ENCODE measurements around the gene DYNC1LI1. TPM values are rescaled to one million over a fixed set of nuclear protein-coding genes. Genes with fewer than 3 reads are reported as not detected.

Gene DYNC1LI1
- total RNA-seq, result 10 to 100 TPM; 32.2 to 39.3 TPM
- 10 to 100 TPM; 26.7 to 29.7 TPM for polyA plus RNA-seq
- long read RNA-seq, donor 1, transcript DYNC1LI1-201 (13 exons, 2,504 nt), result major isoform, 118 of 136 reads
- long read RNA-seq, donor 1, partial matches to known transcripts, result 10 of 136 reads
- long read RNA-seq, donor 1, other reads (novel, unspliced or antisense), result 7 of 136 reads
- long read RNA-seq, donor 2, transcript DYNC1LI1-201 (13 exons, 2,504 nt), result major isoform, 20 of 25 reads
- long read RNA-seq, donor 2, partial matches to known transcripts, result 3 of 25 reads
- long read RNA-seq, donor 2, other reads (novel, unspliced or antisense), result 2 of 25 reads

DNA sequence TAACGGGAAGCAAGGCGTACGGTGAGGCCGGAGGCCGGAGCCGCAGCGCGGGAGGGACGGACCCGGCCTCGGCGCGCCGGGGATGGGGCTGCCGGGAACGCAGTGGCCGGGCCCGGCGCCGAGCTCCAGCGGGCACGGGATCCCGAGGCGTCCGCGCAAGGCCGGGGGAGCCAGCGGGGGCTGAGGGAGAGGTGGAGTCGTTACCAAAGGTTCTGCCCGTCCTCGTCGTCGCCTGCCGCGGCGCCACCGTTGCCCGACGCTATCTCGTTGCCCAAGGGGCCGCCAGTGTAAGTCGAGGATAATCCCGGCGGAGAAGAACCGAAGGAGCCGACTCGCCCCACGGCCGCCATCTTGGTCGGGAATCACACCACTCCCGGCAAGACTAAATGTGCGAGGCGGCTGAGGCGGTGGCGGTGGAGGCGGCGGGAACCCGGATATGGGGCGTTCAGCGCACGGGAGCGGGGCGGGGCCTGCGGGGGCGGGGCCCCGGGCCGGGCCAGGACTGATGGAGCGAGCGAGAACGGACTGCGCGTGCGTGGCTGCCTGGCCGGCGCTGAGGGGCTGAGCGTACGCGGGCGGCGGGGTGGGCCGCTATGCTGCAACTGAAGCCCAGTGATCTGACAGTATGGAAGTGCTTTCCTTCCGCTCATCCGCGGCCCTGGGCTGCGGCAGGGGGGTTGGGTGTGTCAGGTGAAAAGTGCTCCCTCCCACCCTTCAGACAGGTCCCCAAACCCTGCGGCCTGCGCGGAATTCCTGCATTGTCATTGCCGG lies at the start of gene DYNC1LI1:
Gene DYNC1LI1, minus strand, starts transcription at position 438 of the 771 bp plus-strand sequence. Its CDS starts 88 bp downstream, at position 350.
- H3K4me3 ChIP-seq (ENCODE audit: low read length in 2 of 2), result peak within 1 kb of the TSS; percentile 70 to 94
- peak; percentile 99 for ATAC-seq (ENCODE audit: low FRiP score)
- no peaks in the 10 kb centered on the region for H3K4me1 ChIP-seq (ENCODE audit: control insufficient read depth in 1 of 2, insufficient read depth in 2 of 2, low read length in 2 of 2)
- 0 to 1% methylated on average over 72 to 89 of the region's 89 CpGs for WGBS, 2 donors
- no peaks in the 10 kb centered on the region for H3K9me3 ChIP-seq (ENCODE audit: control insufficient read depth, low read length)
- no peaks in the 10 kb centered on the region for H3K27me3 ChIP-seq (ENCODE audit: control insufficient read depth in 1 of 2, insufficient read depth in 2 of 2, low read length in 1 of 2)
- peak within 1 kb of the TSS; percentile 30 to 71 for H3K27ac ChIP-seq (ENCODE audit: low read depth in 1 of 2, low read length in 2 of 2)
- intact Hi-C loops (cut with DNase I), result no loop called here
- DNase-seq, result peak; percentile 97 to 99
- no peaks in the 10 kb centered on the region for H3K36me3 ChIP-seq (ENCODE audit: control insufficient read depth in 1 of 2, insufficient read depth in 2 of 2, low read length in 1 of 2)

DNA sequence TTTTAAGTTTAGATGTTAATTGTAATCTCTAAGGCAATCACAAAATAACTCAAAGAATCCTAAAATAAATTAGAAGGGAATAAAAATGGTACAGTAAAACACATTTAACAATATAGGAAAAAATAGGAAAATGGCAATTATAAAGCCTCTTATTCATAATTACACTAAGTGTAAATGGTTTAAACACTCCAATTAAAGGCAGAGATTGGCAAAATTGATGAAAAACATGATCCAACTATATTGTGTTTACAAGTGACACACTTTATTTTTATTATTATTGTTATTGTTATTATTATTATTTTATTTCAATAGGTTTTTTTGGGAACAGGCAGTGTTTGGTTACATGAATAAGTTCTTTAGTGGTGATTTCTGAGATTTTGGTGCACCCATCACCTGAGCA lies 48.7 kb upstream of the DYNC1LI1 start:
- DNase-seq (no peak), ATAC-seq (ENCODE audit: low FRiP score) (no peak)
- H3K27me3 ChIP-seq (ENCODE audit: control insufficient read depth in 1 of 2, insufficient read depth in 2 of 2, low read length in 1 of 2), result no peaks in the 10 kb centered on the region
- H3K4me1 ChIP-seq (ENCODE audit: control insufficient read depth in 1 of 2, insufficient read depth in 2 of 2, low read length in 2 of 2), result peaks cover 0 to 1% of the 10 kb centered on the region in 2 donors
- H3K9me3 ChIP-seq (ENCODE audit: control insufficient read depth, low read length), result no peaks in the 10 kb centered on the region
- no peak overlapping the region for H3K4me3 ChIP-seq (ENCODE audit: low read length in 2 of 2)
- no peaks in the 10 kb centered on the region for H3K36me3 ChIP-seq (ENCODE audit: control insufficient read depth in 1 of 2, insufficient read depth in 2 of 2, low read length in 1 of 2)
- intact Hi-C loops (cut with DNase I), result no loop called here
- no peak overlapping the region for H3K27ac ChIP-seq (ENCODE audit: low read depth in 1 of 2, low read length in 2 of 2)

- Histone ChIP-seq H3K27me3 (ENCODE audit: control insufficient read depth in 1 of 2, insufficient read depth in 2 of 2, low read length in 1 of 2) (no peaks in the 10 kb centered on the region), H3K9me3 (ENCODE audit: control insufficient read depth, low read length) (no peaks in the 10 kb centered on the region), H3K4me1 (ENCODE audit: control insufficient read depth in 1 of 2, insufficient read depth in 2 of 2, low read length in 2 of 2) (peaks cover 1 to 3% of the 10 kb centered on the region in 2 donors), H3K4me3 (ENCODE audit: low read length in 2 of 2) (no peak overlapping the region), H3K27ac (ENCODE audit: low read depth in 1 of 2, low read length in 2 of 2) (no peak overlapping the region), H3K36me3 (ENCODE audit: control insufficient read depth in 1 of 2, insufficient read depth in 2 of 2, low read length in 1 of 2) (no peaks in the 10 kb centered on the region)
- intact Hi-C loops (cut with DNase I), result no loop called here
- DNase-seq (no peak), ATAC-seq (ENCODE audit: low FRiP score) (no peak)
- 96% methylated on average over 14 of the region's 14 CpGs for WGBS, 2 donors
Observed at GRCh38 chr3:32616267-32616962, 45.8 kb upstream of the DYNC1LI1 start.

DNA sequence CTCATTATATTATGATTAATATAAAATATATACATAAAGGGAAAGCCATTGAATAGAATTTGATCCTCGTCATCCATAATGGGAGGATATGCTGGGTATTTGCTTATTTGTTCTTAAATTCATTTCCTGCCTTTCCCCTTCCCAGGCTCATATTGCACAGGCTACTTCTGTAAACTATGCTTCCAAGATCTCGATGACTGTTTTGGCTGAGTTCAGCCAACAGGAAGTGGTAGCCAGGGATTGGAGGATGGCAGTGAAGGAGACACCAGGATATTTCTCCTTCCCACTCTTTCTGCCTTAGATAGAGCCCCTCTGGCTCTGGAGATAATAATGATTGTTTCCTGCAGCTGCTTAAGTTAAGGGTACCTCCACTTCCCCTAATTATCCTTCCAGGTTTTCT lies 44.3 kb upstream of the DYNC1LI1 start:
- H3K27ac ChIP-seq (ENCODE audit: low read depth in 1 of 2, low read length in 2 of 2), result no peak overlapping the region
- no peak for ATAC-seq (ENCODE audit: low FRiP score)
- H3K4me3 ChIP-seq (ENCODE audit: low read length in 2 of 2), result no peak overlapping the region
- no peaks in the 10 kb centered on the region for H3K36me3 ChIP-seq (ENCODE audit: control insufficient read depth in 1 of 2, insufficient read depth in 2 of 2, low read length in 1 of 2)
- 12 to 14% methylated on average over 2 of the region's 2 CpGs for WGBS, 2 donors
- H3K27me3 ChIP-seq (ENCODE audit: control insufficient read depth in 1 of 2, insufficient read depth in 2 of 2, low read length in 1 of 2), result no peaks in the 10 kb centered on the region
- intact Hi-C loops (cut with DNase I), result no loop called here
- no peaks in the 10 kb centered on the region for H3K9me3 ChIP-seq (ENCODE audit: control insufficient read depth, low read length)
- DNase-seq, result no peak
- H3K4me1 ChIP-seq (ENCODE audit: control insufficient read depth in 1 of 2, insufficient read depth in 2 of 2, low read length in 2 of 2), result peaks cover 1 to 3% of the 10 kb centered on the region in 2 donors

GRCh38 chr3:32613183-32613582 lies 42.5 kb upstream of the DYNC1LI1 start:
- no peak overlapping the region for H3K27ac ChIP-seq (ENCODE audit: low read depth in 1 of 2, low read length in 2 of 2)
- H3K4me3 ChIP-seq (ENCODE audit: low read length in 2 of 2), result no peak overlapping the region
- H3K27me3 ChIP-seq (ENCODE audit: control insufficient read depth in 1 of 2, insufficient read depth in 2 of 2, low read length in 1 of 2), result no peaks in the 10 kb centered on the region
- DNase-seq, result no peak
- H3K4me1 ChIP-seq (ENCODE audit: control insufficient read depth in 1 of 2, insufficient read depth in 2 of 2, low read length in 2 of 2), result peaks cover 1 to 3% of the 10 kb centered on the region in 2 donors
- H3K36me3 ChIP-seq (ENCODE audit: control insufficient read depth in 1 of 2, insufficient read depth in 2 of 2, low read length in 1 of 2), result no peaks in the 10 kb centered on the region
- WGBS, 2 donors, result 54 to 56% methylated on average over 4 of the region's 4 CpGs
- H3K9me3 ChIP-seq (ENCODE audit: control insufficient read depth, low read length), result no peaks in the 10 kb centered on the region
- intact Hi-C loops (cut with DNase I), result no loop called here
- no peak for ATAC-seq (ENCODE audit: low FRiP score)

- Histone ChIP-seq H3K36me3 (ENCODE audit: control insufficient read depth in 1 of 2, insufficient read depth in 2 of 2, low read length in 1 of 2) (no peaks in the 10 kb centered on the region), H3K4me3 (ENCODE audit: low read length in 2 of 2) (no peak overlapping the region), H3K4me1 (ENCODE audit: control insufficient read depth in 1 of 2, insufficient read depth in 2 of 2, low read length in 2 of 2) (peaks cover 1 to 3% of the 10 kb centered on the region in 2 donors), H3K27me3 (ENCODE audit: control insufficient read depth in 1 of 2, insufficient read depth in 2 of 2, low read length in 1 of 2) (no peaks in the 10 kb centered on the region), H3K27ac (ENCODE audit: low read depth in 1 of 2, low read length in 2 of 2) (no peak overlapping the region), H3K9me3 (ENCODE audit: control insufficient read depth, low read length) (no peaks in the 10 kb centered on the region)
- WGBS, 2 donors, result 3 to 11% methylated on average over 1 of the region's 1 CpG
- no peak for ATAC-seq (ENCODE audit: low FRiP score)
- DNase-seq, result no peak
- intact Hi-C loops (cut with DNase I), result no loop called here
Observed at GRCh38 chr3:32612547-32612946, 41.9 kb upstream of the DYNC1LI1 start.

- Histone ChIP-seq H3K4me1 (ENCODE audit: control insufficient read depth in 1 of 2, insufficient read depth in 2 of 2, low read length in 2 of 2) (no peaks in the 10 kb centered on the region), H3K27me3 (ENCODE audit: control insufficient read depth in 1 of 2, insufficient read depth in 2 of 2, low read length in 1 of 2) (no peaks in the 10 kb centered on the region), H3K27ac (ENCODE audit: low read depth in 1 of 2, low read length in 2 of 2) (no peak overlapping the region), H3K4me3 (ENCODE audit: low read length in 2 of 2) (no peak overlapping the region), H3K36me3 (ENCODE audit: control insufficient read depth in 1 of 2, insufficient read depth in 2 of 2, low read length in 1 of 2) (no peaks in the 10 kb centered on the region), H3K9me3 (ENCODE audit: control insufficient read depth, low read length) (no peaks in the 10 kb centered on the region)
- intact Hi-C loops (cut with DNase I), result no loop called here
- DNase-seq, result no peak
- ATAC-seq (ENCODE audit: low FRiP score), result no peak
- 90 to 96% methylated on average over 2 of the region's 2 CpGs for WGBS, 2 donors
Observed at GRCh38 chr3:32607522-32607921, 36.9 kb upstream of the DYNC1LI1 start.

GRCh38 chr3:32606960-32607359 lies 36.3 kb upstream of the DYNC1LI1 start:
- no peaks in the 10 kb centered on the region for H3K4me1 ChIP-seq (ENCODE audit: control insufficient read depth in 1 of 2, insufficient read depth in 2 of 2, low read length in 2 of 2)
- 87 to 91% methylated on average over 3 of the region's 3 CpGs for WGBS, 2 donors
- no peak for ATAC-seq (ENCODE audit: low FRiP score)
- intact Hi-C loops (cut with DNase I), result no loop called here
- H3K4me3 ChIP-seq (ENCODE audit: low read length in 2 of 2), result no peak overlapping the region
- no peak for DNase-seq
- no peak overlapping the region for H3K27ac ChIP-seq (ENCODE audit: low read depth in 1 of 2, low read length in 2 of 2)
- H3K9me3 ChIP-seq (ENCODE audit: control insufficient read depth, low read length), result no peaks in the 10 kb centered on the region
- no peaks in the 10 kb centered on the region for H3K27me3 ChIP-seq (ENCODE audit: control insufficient read depth in 1 of 2, insufficient read depth in 2 of 2, low read length in 1 of 2)
- no peaks in the 10 kb centered on the region for H3K36me3 ChIP-seq (ENCODE audit: control insufficient read depth in 1 of 2, insufficient read depth in 2 of 2, low read length in 1 of 2)
